H9 (cell line): Measurements from ENCODE around the gene DLGAP4. TPM values are rescaled to one million over a fixed set of nuclear protein-coding genes. Genes with fewer than 3 reads are reported as not detected.
A peak's percentile ranks its signal among the peaks of the same experiment; 100 is the strongest.

ENCODE experiments used
- DNase-seq: peaks from one replicate; pipeline ENCODE4 v3.0.0-alpha.2; 2017
- H2AFZ ChIP-seq: one replicate; pipeline ENCODE4 v1.6.1; 2013; ENCODE audit warnings: mild to moderate bottlenecking, low read length, control low read depth, moderate library complexity
- H2AK5ac ChIP-seq: 2 replicates; pipeline ENCODE4 v1.6.1; 2013; ENCODE audit warnings: low read length, control low read depth, mixed read lengths; ENCODE audit not compliant: insufficient read length
- H2BK120ac ChIP-seq: one replicate; pipeline ENCODE4 v1.6.1; 2013; ENCODE audit warnings: low read depth, mild to moderate bottlenecking, low read length, control low read depth, inconsistent platforms; ENCODE audit not compliant: poor library complexity, severe bottlenecking
- H2BK12ac ChIP-seq: 2 replicates; pipeline ENCODE4 v1.6.1; 2013; ENCODE audit warnings: low read length, control low read depth, mixed read lengths, low read depth; ENCODE audit not compliant: insufficient read length
- H2BK15ac ChIP-seq: 2 replicates; pipeline ENCODE4 v1.6.1; 2013; ENCODE audit warnings: low read depth, low read length, control low read depth
- H2BK20ac ChIP-seq: one replicate; pipeline ENCODE4 v1.6.1; 2013; ENCODE audit warnings: low read depth, mild to moderate bottlenecking, low read length, control low read depth, inconsistent platforms; ENCODE audit not compliant: poor library complexity, severe bottlenecking
- H2BK5ac ChIP-seq: 2 replicates; pipeline ENCODE4 v1.6.1; 2013; ENCODE audit warnings: low read length, control low read depth, mixed read lengths; ENCODE audit not compliant: insufficient read length
- H3K14ac ChIP-seq: 2 replicates; pipeline ENCODE4 v1.6.1; 2013; ENCODE audit warnings: low read length, control low read depth; ENCODE audit not compliant: insufficient read depth
- H3K18ac ChIP-seq: 2 replicates; pipeline ENCODE4 v1.6.1; 2013; ENCODE audit warnings: low read depth, mild to moderate bottlenecking, mixed read lengths, low read length, control low read depth; ENCODE audit not compliant: insufficient read length
- H3K23ac ChIP-seq: 2 replicates; pipeline ENCODE4 v1.6.1; 2013; ENCODE audit warnings: low read length, control low read depth, mixed read lengths, low read depth; ENCODE audit not compliant: insufficient read length
- H3K23me2 ChIP-seq: 2 replicates; pipeline ENCODE4 v1.6.1; 2013; ENCODE audit warnings: low read depth, mild to moderate bottlenecking, mixed read lengths, low read length, control low read depth; ENCODE audit not compliant: insufficient read length, poor library complexity, severe bottlenecking
- H3K27ac ChIP-seq: 2 replicates; pipeline ENCODE4 v1.5.1; 2013; ENCODE audit warnings: low read length, control low read depth, mixed read lengths, low read depth; ENCODE audit not compliant: insufficient read length
- H3K27me3 ChIP-seq: 2 replicates; pipeline ENCODE4 v1.6.1; 2013; ENCODE audit warnings: low read length, control low read depth, inconsistent platforms; ENCODE audit not compliant: insufficient read depth
- H3K4ac ChIP-seq: 2 replicates; pipeline ENCODE4 v1.6.1; 2013; ENCODE audit warnings: low read depth, mild to moderate bottlenecking, control low read depth, inconsistent platforms, low read length, moderate library complexity
- H3K4me1 ChIP-seq: 2 replicates; pipeline ENCODE4 v1.6.1; 2013; ENCODE audit warnings: low read length, control low read depth, inconsistent platforms; ENCODE audit not compliant: insufficient read depth
- H3K4me2 ChIP-seq: 2 replicates; pipeline ENCODE4 v1.6.1; 2013; ENCODE audit warnings: low read length, control low read depth, mixed read lengths; ENCODE audit not compliant: insufficient read length, insufficient read depth
- H3K56ac ChIP-seq: 2 replicates; pipeline ENCODE4 v1.6.1; 2013; ENCODE audit warnings: low read depth, mild to moderate bottlenecking, mixed read lengths, low read length, control low read depth; ENCODE audit not compliant: insufficient read length
- H3K79me1 ChIP-seq: 2 replicates; pipeline ENCODE4 v1.6.1; 2013; ENCODE audit warnings: low read depth, mild to moderate bottlenecking, moderate library complexity, low read length, control low read depth, inconsistent platforms; ENCODE audit not compliant: insufficient read depth, poor library complexity, severe bottlenecking
- H3K79me2 ChIP-seq: 2 replicates; pipeline ENCODE4 v1.6.1; 2013; ENCODE audit warnings: low read length, control low read depth, inconsistent platforms; ENCODE audit not compliant: insufficient read depth
- H3K9ac ChIP-seq: 2 replicates; pipeline ENCODE4 v1.6.1; 2013; ENCODE audit warnings: low read length, control low read depth, mixed read lengths; ENCODE audit not compliant: insufficient read length; ENCODE audit errors: extremely low read depth
- H3K9me3 ChIP-seq: one replicate; pipeline ENCODE4 v1.6.1; 2013; ENCODE audit warnings: low read depth, low read length, inconsistent platforms; ENCODE audit not compliant: control insufficient read depth
- H3T11ph ChIP-seq: one replicate; pipeline ENCODE4 v1.6.1; 2013; ENCODE audit warnings: mild to moderate bottlenecking, low read length, control low read depth, inconsistent platforms
- H4K20me1 ChIP-seq: one replicate; pipeline ENCODE4 v1.6.1; 2013; ENCODE audit not compliant: control insufficient read depth, insufficient read length, insufficient read depth
- H4K5ac ChIP-seq: 2 replicates; pipeline ENCODE4 v1.6.1; 2013; ENCODE audit warnings: low read depth, mild to moderate bottlenecking, mixed read lengths, low read length, control low read depth; ENCODE audit not compliant: insufficient read length
- H4K8ac ChIP-seq: replicated peaks from 2 replicates; pipeline ENCODE4 v1.6.1; 2013; ENCODE audit warnings: low read length, control low read depth, mixed read lengths, low read depth; ENCODE audit not compliant: insufficient read length
- H4K91ac ChIP-seq: 2 replicates; pipeline ENCODE4 v1.6.1; 2013; ENCODE audit warnings: low read depth, mild to moderate bottlenecking, moderate library complexity, mixed read lengths, low read length, control low read depth; ENCODE audit not compliant: insufficient read length
- H3K27ac Mint-ChIP-seq, 3 experiments: 2 replicates in 2 of 3; 3 replicates in 1 of 3; pipeline ENCODE4 v1.8.0; 2020 to 2021; ENCODE audit warnings: mixed read lengths in 3 of 3, mild to moderate bottlenecking in 1 of 3, moderate library complexity in 1 of 3
- H3K27me3 Mint-ChIP-seq: 2 replicates; pipeline ENCODE4 v1.8.0; 2021; ENCODE audit warnings: low read depth, mild to moderate bottlenecking, moderate library complexity, mixed read lengths
- H3K36me3 Mint-ChIP-seq, 3 experiments: 2 replicates in 2 of 3; 3 replicates in 1 of 3; pipeline ENCODE4 v1.8.0; 2020 to 2021; ENCODE audit warnings: low read depth in 3 of 3, mixed read lengths in 3 of 3; ENCODE audit not compliant: insufficient read depth in 1 of 3
- H3K4me1 Mint-ChIP-seq, 2 experiments: 2 replicates each; pipeline ENCODE4 v1.8.0; 2020; ENCODE audit warnings: mixed read lengths in 2 of 2
- H3K4me3 Mint-ChIP-seq, 2 experiments: 2 replicates in 1 of 2; 3 replicates in 1 of 2; pipeline ENCODE4 v1.8.0; 2020 to 2021; ENCODE audit warnings: mild to moderate bottlenecking in 2 of 2, mixed read lengths in 2 of 2, moderate library complexity in 1 of 2
- H3K9me3 Mint-ChIP-seq, 2 experiments: 2 replicates in 1 of 2; 3 replicates in 1 of 2; pipeline ENCODE4 v1.8.0; 2020; ENCODE audit warnings: mild to moderate bottlenecking in 2 of 2, mixed read lengths in 2 of 2, moderate library complexity in 1 of 2
- CTCF ChIP-seq: fragments of 200-600 bp; sonication (generic); conservative IDR thresholded peaks from 3 replicates; pipeline ENCODE4 v1.8.0; 2021; ENCODE audit warnings: antibody characterized with exemption, mild to moderate bottlenecking
- WGBS: extraction: QIAGEN DNeasy Blood & Tissue Kit; methylation state at CpG from one replicate; pipeline ENCODE4 v1.1.7; 2013; ENCODE audit warnings: missing lambda C conversion rate, low lambda C conversion rate, mixed read lengths; ENCODE audit not compliant: insufficient read length; ENCODE audit errors: extremely low coverage; 5-methylcytosine and 5-hydroxymethylcytosine counted together
- total RNA-seq: library from RNA; stranded (reverse); gene quantifications from 2 replicates; pipeline ENCODE4 v1.2.1, GENCODE V29; 2021

DLGAP4 gene
- total RNA-seq, 1 experiment from 2014 or later = 48.0 TPM

DNA sequence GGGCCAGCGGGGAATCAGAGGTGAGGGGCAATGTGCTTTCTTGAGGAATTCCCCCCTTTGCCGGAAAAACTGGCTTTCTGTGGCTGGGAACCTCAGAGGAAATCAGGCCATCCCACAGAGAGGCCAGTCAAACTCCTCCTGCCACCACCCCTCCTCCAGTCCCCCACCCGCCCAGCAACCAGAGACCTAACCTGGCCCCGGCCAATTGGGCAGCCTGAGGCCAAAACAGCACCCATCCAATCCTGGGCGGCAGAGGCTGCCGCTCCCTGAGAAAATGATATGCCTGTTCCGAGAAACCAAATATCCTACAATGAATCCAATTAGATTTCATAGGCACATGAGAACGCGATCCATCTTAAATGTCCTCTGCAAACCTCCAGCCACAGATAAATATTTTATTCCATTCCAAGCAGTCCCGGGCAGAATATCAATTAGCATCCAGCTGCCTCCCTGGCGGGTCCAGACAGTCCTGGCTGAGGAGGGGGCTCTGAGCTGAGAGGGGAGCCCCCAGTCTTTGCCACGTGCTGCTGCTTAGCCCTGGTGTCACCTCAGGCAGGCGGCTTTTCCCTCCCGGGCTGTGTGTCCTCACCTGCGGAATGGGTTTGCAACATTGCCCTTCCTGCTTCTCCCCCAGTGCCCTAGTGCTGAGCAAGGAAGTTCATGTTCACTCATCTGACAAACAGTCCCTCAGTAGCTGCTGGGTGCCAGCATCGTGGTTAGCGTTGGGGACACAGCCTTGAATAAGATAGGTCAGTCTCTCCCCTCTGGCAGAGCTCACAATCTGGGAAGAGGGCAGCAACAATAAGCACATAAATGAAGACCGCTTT, 95.0 kb downstream of the DLGAP4 start:
- no peak overlapping the region for H3K18ac ChIP-seq
- Mint-ChIP-seq H3K27ac (no peak overlapping the region; a peak in 1 of 7 replicates), H3K27me3 (peaks cover 7% of the 10 kb centered on the region), H3K9me3 (peaks cover 2 to 3% of the 10 kb centered on the region in 2 experiments; a peak in 2 of 5 replicates), H3K4me3 (no peak overlapping the region), H3K4me1 (peaks cover 6 to 19% of the 10 kb centered on the region in 2 experiments), H3K36me3 (peaks cover 0 to 1% (median 0%) of the 10 kb centered on the region in 3 experiments; a peak in 1 of 7 replicates)
- no peak overlapping the region for H2AK5ac ChIP-seq
- H3K56ac ChIP-seq = no peak overlapping the region
- H3K4me2 ChIP-seq = no peak overlapping the region
- H3K14ac ChIP-seq = no peak overlapping the region
- H3K79me2 ChIP-seq = no peaks in the 10 kb centered on the region
- H4K5ac ChIP-seq = no peak overlapping the region
- no peak overlapping the region for H3K4ac ChIP-seq
- H3K23ac ChIP-seq = no peak overlapping the region
- TF ChIP-seq CTCF = no peak
- H3K9me3 ChIP-seq = no peaks in the 10 kb centered on the region
- DNase-seq = peak; percentile 76
- no peak overlapping the region for H2BK12ac ChIP-seq
- H3K27me3 ChIP-seq = no peaks in the 10 kb centered on the region
- H2BK15ac ChIP-seq = no peak overlapping the region
- H3K4me1 ChIP-seq = no peaks in the 10 kb centered on the region
- no CpG with 5 or more reads among the region's 18 CpGs for WGBS
- no peak overlapping the region for H2AFZ ChIP-seq
- H3K9ac ChIP-seq = no peak overlapping the region
- no peak overlapping the region for H2BK5ac ChIP-seq
- no peaks in the 10 kb centered on the region for H3K79me1 ChIP-seq
- H3T11ph ChIP-seq = no peak overlapping the region
- H4K91ac ChIP-seq = no peak overlapping the region
- no peak overlapping the region for H4K8ac ChIP-seq
- H2BK120ac ChIP-seq = no peak overlapping the region
- no peak overlapping the region for H2BK20ac ChIP-seq
- no peak overlapping the region for H3K27ac ChIP-seq
- no peaks in the 10 kb centered on the region for H3K23me2 ChIP-seq
- no peaks in the 10 kb centered on the region for H4K20me1 ChIP-seq
